Measurements from ENCODE around the gene MISP3. TPM values are rescaled to one million over a fixed set of nuclear protein-coding genes. Genes with fewer than 3 reads are reported as not detected.

The MISP3 gene
- total RNA-seq, 1 donor from 2014 or later = 0.79 TPM

- no peak for FAIRE-seq
- no peak overlapping the region for H2AFZ ChIP-seq (ENCODE audit: low read depth, low read length)
These were observed 11.4 kb upstream of the MISP3 start for GRCh38 chr19:14061081-14061749.

GRCh38 chr19:14061751-14062557 lies 10.6 kb upstream of the MISP3 start, which contains the start of gene PALM3:
Gene PALM3, minus strand, starts transcription at chr19:14062076. Its CDS starts 96 bp downstream, at chr19:14061980.
- H3K4me3 Mint-ChIP-seq (ENCODE audit: unreplicated experiment) = no peak within 1 kb of the TSS

More at GRCh38 chr19:14061081-14061749, 11.4 kb upstream of the MISP3 start:
- no peaks in the 10 kb centered on the region for H3K9me3 Mint-ChIP-seq (ENCODE audit: unreplicated experiment)
- Histone ChIP-seq H3K9me3 (ENCODE audit: insufficient read depth, low read depth, low read length) (no peaks in the 10 kb centered on the region), H3K36me3 (ENCODE audit: insufficient read depth, low read length) (no peaks in the 10 kb centered on the region), H3K27ac (ENCODE audit: low read depth, low read length) (no peak overlapping the region), H4K20me1 (ENCODE audit: insufficient read depth, low read length) (no peaks in the 10 kb centered on the region), H3K4me1 (ENCODE audit: insufficient read depth, low read length) (peaks cover 3% of the 10 kb centered on the region), H3K27me3 (ENCODE audit: insufficient read depth, low read length) (peaks cover 18% of the 10 kb centered on the region), H3K4me2 (ENCODE audit: low read length) (no peak overlapping the region), H3K4me3 (ENCODE audit: insufficient read depth, low read depth, low read length) (no peak overlapping the region), H3K79me2 (ENCODE audit: insufficient read depth, low read length) (no peaks in the 10 kb centered on the region), H3K9ac (ENCODE audit: low read length) (no peak overlapping the region)
- H3K4me3 Mint-ChIP-seq (ENCODE audit: unreplicated experiment) = no peak overlapping the region
- no peaks in the 10 kb centered on the region for H3K4me1 Mint-ChIP-seq (ENCODE audit: low read depth, unreplicated experiment)
- no peaks in the 10 kb centered on the region for H3K36me3 Mint-ChIP-seq (ENCODE audit: low read depth, unreplicated experiment)
- peak; percentile 45 for DNase-seq (ENCODE audit: low read depth)
- TF ChIP-seq EZH2 (IDR thresholded peaks at IDR 0.05; ENCODE audit: insufficient read depth, low read length) = no peak
- TF ChIP-seq, protein P1, sequence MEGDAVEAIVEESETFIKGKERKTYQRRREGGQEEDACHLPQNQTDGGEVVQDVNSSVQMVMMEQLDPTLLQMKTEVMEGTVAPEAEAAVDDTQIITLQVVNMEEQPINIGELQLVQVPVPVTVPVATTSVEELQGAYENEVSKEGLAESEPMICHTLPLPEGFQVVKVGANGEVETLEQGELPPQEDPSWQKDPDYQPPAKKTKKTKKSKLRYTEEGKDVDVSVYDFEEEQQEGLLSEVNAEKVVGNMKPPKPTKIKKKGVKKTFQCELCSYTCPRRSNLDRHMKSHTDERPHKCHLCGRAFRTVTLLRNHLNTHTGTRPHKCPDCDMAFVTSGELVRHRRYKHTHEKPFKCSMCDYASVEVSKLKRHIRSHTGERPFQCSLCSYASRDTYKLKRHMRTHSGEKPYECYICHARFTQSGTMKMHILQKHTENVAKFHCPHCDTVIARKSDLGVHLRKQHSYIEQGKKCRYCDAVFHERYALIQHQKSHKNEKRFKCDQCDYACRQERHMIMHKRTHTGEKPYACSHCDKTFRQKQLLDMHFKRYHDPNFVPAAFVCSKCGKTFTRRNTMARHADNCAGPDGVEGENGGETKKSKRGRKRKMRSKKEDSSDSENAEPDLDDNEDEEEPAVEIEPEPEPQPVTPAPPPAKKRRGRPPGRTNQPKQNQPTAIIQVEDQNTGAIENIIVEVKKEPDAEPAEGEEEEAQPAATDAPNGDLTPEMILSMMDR (IDR thresholded peaks at IDR 0.05; ENCODE audit: insufficient read depth, low read depth, low read length) = no peak
- peaks cover 29% of the 10 kb centered on the region for H3K27me3 Mint-ChIP-seq (ENCODE audit: low read depth, unreplicated experiment)
- no peak overlapping the region for H3K27ac Mint-ChIP-seq (ENCODE audit: unreplicated experiment)

More at GRCh38 chr19:14061751-14062557, 10.6 kb upstream of the MISP3 start, which contains the start of gene PALM3:
- Mint-ChIP-seq H3K4me1 (ENCODE audit: low read depth, unreplicated experiment) (no peaks in the 10 kb centered on the region), H3K27me3 (ENCODE audit: low read depth, unreplicated experiment) (peaks cover 29% of the 10 kb centered on the region), H3K9me3 (ENCODE audit: unreplicated experiment) (no peaks in the 10 kb centered on the region), H3K27ac (ENCODE audit: unreplicated experiment) (no peak within 1 kb of the TSS), H3K36me3 (ENCODE audit: low read depth, unreplicated experiment) (no peaks in the 10 kb centered on the region)
- no peak for TF ChIP-seq EZH2 (IDR thresholded peaks at IDR 0.05; ENCODE audit: insufficient read depth, low read length)
- TF ChIP-seq, protein P1 (IDR thresholded peaks at IDR 0.05; ENCODE audit: insufficient read depth, low read depth, low read length) = no peak
- Histone ChIP-seq H3K27ac (ENCODE audit: low read depth, low read length) (no peak within 1 kb of the TSS), H3K4me2 (ENCODE audit: low read length) (no peak within 1 kb of the TSS), H3K79me2 (ENCODE audit: insufficient read depth, low read length) (no peaks in the 10 kb centered on the region), H3K4me1 (ENCODE audit: insufficient read depth, low read length) (peaks cover 3% of the 10 kb centered on the region), H3K4me3 (ENCODE audit: insufficient read depth, low read depth, low read length) (no peak within 1 kb of the TSS), H4K20me1 (ENCODE audit: insufficient read depth, low read length) (no peaks in the 10 kb centered on the region), H3K9me3 (ENCODE audit: insufficient read depth, low read depth, low read length) (no peaks in the 10 kb centered on the region), H3K9ac (ENCODE audit: low read length) (no peak within 1 kb of the TSS), H2AFZ (ENCODE audit: low read depth, low read length) (no peak within 1 kb of the TSS), H3K36me3 (ENCODE audit: insufficient read depth, low read length) (no peaks in the 10 kb centered on the region), H3K27me3 (ENCODE audit: insufficient read depth, low read length) (peaks cover 21% of the 10 kb centered on the region)
- DNase-seq (ENCODE audit: low read depth) (no peak), FAIRE-seq (no peak)
